H1 (cell line): Measurements from ENCODE around the gene CFH. TPM values are rescaled to one million over a fixed set of nuclear protein-coding genes. Genes with fewer than 3 reads are reported as not detected.

Source experiments
- CTCF ChIA-PET: fragments of 300-600 bp; sonication (Branson Sonifier 250); formaldehyde crosslinking; loops from one replicate; lab custom pipeline; 2021; ENCODE audit not compliant: partially characterized antibody; lab: Charles Lee
- POLR2A ChIA-PET: fragments of 300-600 bp; sonication (Branson Sonifier 250); formaldehyde crosslinking; loops from one replicate; lab custom pipeline; 2021; ENCODE audit warnings: inconsistent platforms; ENCODE audit not compliant: partially characterized antibody; lab: Charles Lee
- DNase-seq, 2 experiments: peaks; one replicate each; pipeline versions ENCODE4 v3.0.0 to v3.0.0-alpha.2; 2010 to 2022; ENCODE audit warnings: low spot score in 2 of 2, low read depth in 1 of 2, mixed read lengths in 1 of 2
- FAIRE-seq: peaks from 2 replicates; lab custom pipeline; 2011; peaks lifted over from hg19 to GRCh38; lab: Jason Lieb, UNC
- H2AFZ ChIP-seq: 2 replicates; pipeline ENCODE4 v1.8.1; 2012; ENCODE audit warnings: low read length, inconsistent platforms
- H2AK5ac ChIP-seq: 2 replicates; pipeline ENCODE4 v1.6.1; 2013; ENCODE audit warnings: low read depth, low read length
- H2BK120ac ChIP-seq: replicated peaks from 2 replicates; pipeline ENCODE3; 2013; ENCODE audit warnings: low read depth, low read length, inconsistent platforms
- H2BK12ac ChIP-seq: 2 replicates; pipeline ENCODE4 v1.6.1; 2013; ENCODE audit warnings: low read depth, low read length
- H2BK15ac ChIP-seq: 2 replicates; pipeline ENCODE4 v1.6.1; 2013; ENCODE audit warnings: low read length
- H2BK20ac ChIP-seq: 2 replicates; pipeline ENCODE4 v1.6.1; 2013; ENCODE audit warnings: low read length
- H2BK5ac ChIP-seq: 2 replicates; pipeline ENCODE4 v1.6.1; 2013; ENCODE audit warnings: low read depth, low read length
- H3K14ac ChIP-seq: 2 replicates; pipeline ENCODE4 v1.6.1; 2013; ENCODE audit warnings: inconsistent platforms; ENCODE audit not compliant: insufficient read length
- H3K18ac ChIP-seq: 2 replicates; pipeline ENCODE4 v1.6.1; 2013; ENCODE audit warnings: low read length; ENCODE audit errors: extremely low read depth
- H3K23ac ChIP-seq: 2 replicates; pipeline ENCODE4 v1.6.1; 2013; ENCODE audit warnings: inconsistent platforms; ENCODE audit not compliant: insufficient read length
- H3K23me2 ChIP-seq: 2 replicates; pipeline ENCODE4 v1.6.1; 2013; ENCODE audit warnings: low read depth, low read length
- H3K27ac ChIP-seq: 2 replicates; pipeline ENCODE4 v1.6.1; 2011; ENCODE audit warnings: low read depth, low read length, inconsistent platforms
- H3K27me3 ChIP-seq, 4 experiments: replicated peaks in 1 of 4; 1 replicate in 1 of 4; 2 replicates in 3 of 4; pipeline versions ENCODE4 v1.6.1 to v1.8.1; 2011 to 2013; ENCODE audit warnings: low read length in 3 of 4, mild to moderate bottlenecking in 3 of 4, inconsistent platforms in 2 of 4, mixed read lengths in 2 of 4, moderate library complexity in 1 of 4; ENCODE audit not compliant: control insufficient read depth in 3 of 4, insufficient read depth in 3 of 4; ENCODE audit errors: extremely low read depth in 1 of 4
- H3K36me3 ChIP-seq, 4 experiments: 2 replicates each; pipeline versions ENCODE4 v1.6.1 to v1.8.1; 2011 to 2013; ENCODE audit warnings: mild to moderate bottlenecking in 4 of 4, low read length in 3 of 4, moderate library complexity in 2 of 4, control low read depth in 1 of 4, inconsistent platforms in 1 of 4; ENCODE audit not compliant: insufficient read depth in 4 of 4, control insufficient read depth in 2 of 4
- H3K4ac ChIP-seq: replicated peaks from 2 replicates; pipeline ENCODE3; 2013; ENCODE audit warnings: low read length, low read depth, mixed read lengths, inconsistent platforms; ENCODE audit not compliant: insufficient read length
- H3K4me1 ChIP-seq, 4 experiments: replicated peaks in 1 of 4; 1 replicate in 1 of 4; 2 replicates in 3 of 4; pipeline versions ENCODE4 v1.6.1 to v1.8.1; 2011 to 2013; ENCODE audit warnings: low read length in 3 of 4, inconsistent platforms in 2 of 4, mixed read lengths in 1 of 4; ENCODE audit not compliant: insufficient read depth in 4 of 4, control insufficient read depth in 3 of 4
- H3K4me2 ChIP-seq, 2 experiments: 2 replicates each; pipeline versions ENCODE4 v1.6.1 to v1.8.1; 2011 to 2013; ENCODE audit warnings: low read depth in 2 of 2, low read length in 2 of 2, control low read depth in 1 of 2, inconsistent platforms in 1 of 2, mild to moderate bottlenecking in 1 of 2; ENCODE audit not compliant: insufficient read depth in 1 of 2
- H3K4me3 ChIP-seq, 4 experiments: fragments of 200-600, 300-600 bp in 1 of 4; sonication (generic), shearing (Covaris generic), sonication (Bioruptor Twin) in 1 of 4; 2 replicates each; pipeline versions ENCODE4 v1.5.1 to v1.8.1; 2011 to 2016; ENCODE audit warnings: low read length in 4 of 4, low read depth in 3 of 4, control low read depth in 2 of 4, inconsistent platforms in 2 of 4, mild to moderate bottlenecking in 2 of 4, mixed read lengths in 1 of 4, moderate library complexity in 1 of 4; ENCODE audit not compliant: insufficient read depth in 2 of 4; ENCODE audit errors: extremely low read depth in 1 of 4
- H3K56ac ChIP-seq: replicated peaks from 2 replicates; pipeline ENCODE3; 2013; ENCODE audit warnings: low read depth, mild to moderate bottlenecking, mixed read lengths, low read length, inconsistent platforms; ENCODE audit not compliant: insufficient read length
- H3K79me1 ChIP-seq: 2 replicates; pipeline ENCODE4 v1.6.1; 2013; ENCODE audit warnings: low read depth, low read length, control low read depth
- H3K79me2 ChIP-seq, 2 experiments: 2 replicates each; pipeline versions ENCODE4 v1.6.1 to v1.8.1; 2012 to 2013; ENCODE audit warnings: low read length in 2 of 2, mild to moderate bottlenecking in 2 of 2, inconsistent platforms in 1 of 2; ENCODE audit not compliant: insufficient read depth in 2 of 2, control insufficient read depth in 1 of 2
- H3K9ac ChIP-seq, 4 experiments: replicated peaks in 1 of 4; 1 replicate in 1 of 4; 2 replicates in 3 of 4; pipeline versions ENCODE4 v1.6.1 to v1.8.1; 2011 to 2013; ENCODE audit warnings: low read depth in 3 of 4, low read length in 3 of 4, control low read depth in 2 of 4, mild to moderate bottlenecking in 2 of 4, moderate library complexity in 2 of 4, inconsistent platforms in 1 of 4; ENCODE audit errors: extremely low read depth in 1 of 4
- H3K9me3 ChIP-seq, 2 experiments: 2 replicates each; pipeline versions ENCODE4 v1.6.1 to v1.8.1; 2012 to 2013; ENCODE audit warnings: mild to moderate bottlenecking in 2 of 2, moderate library complexity in 2 of 2, control low read depth in 1 of 2, inconsistent platforms in 1 of 2, low read depth in 1 of 2, low read length in 1 of 2, mixed read lengths in 1 of 2; ENCODE audit not compliant: insufficient read depth in 2 of 2
- H4K20me1 ChIP-seq, 2 experiments: replicated peaks in 1 of 2; 2 replicates each; pipeline versions ENCODE3 to v1.8.1; 2011 to 2013; ENCODE audit warnings: inconsistent platforms in 2 of 2, low read length in 2 of 2, mild to moderate bottlenecking in 1 of 2; ENCODE audit not compliant: insufficient read depth in 2 of 2, control insufficient read depth in 1 of 2
- H4K5ac ChIP-seq: 2 replicates; pipeline ENCODE4 v1.6.1; 2013; ENCODE audit warnings: low read length, low read depth, mixed read lengths, inconsistent platforms; ENCODE audit not compliant: insufficient read length
- H4K8ac ChIP-seq: 2 replicates; pipeline ENCODE4 v1.8.0; 2013; ENCODE audit warnings: mild to moderate bottlenecking, moderate library complexity, low read length, inconsistent platforms; ENCODE audit not compliant: insufficient read depth; ENCODE audit errors: extremely low read depth
- H4K91ac ChIP-seq: replicated peaks from 2 replicates; pipeline ENCODE3; 2013; ENCODE audit warnings: low read length, mixed read lengths, inconsistent platforms; ENCODE audit not compliant: insufficient read length
- CEBPB ChIP-seq: IDR thresholded peaks from 2 replicates; pipeline ENCODE4 v1.6.1; 2012; ENCODE audit warnings: low read depth, low read length
- CHD2 ChIP-seq: IDR thresholded peaks from 2 replicates; pipeline ENCODE4 v1.6.1; 2012; ENCODE audit warnings: low read length, improper control_type of control experiment
- JUND ChIP-seq: IDR thresholded peaks from 2 replicates; pipeline ENCODE4 v1.6.1; 2011; ENCODE audit warnings: mild to moderate bottlenecking, improper control_type of control experiment, low read length
- POLR2A ChIP-seq, 2 experiments: IDR thresholded peaks; 1 replicate in 1 of 2; 2 replicates in 1 of 2; pipeline ENCODE4 v1.6.1; 2011; ENCODE audit warnings: low read depth in 2 of 2, low read length in 2 of 2, mild to moderate bottlenecking in 2 of 2; ENCODE audit errors: control extremely low read depth in 1 of 2
- RFX5 ChIP-seq: IDR thresholded peaks from 2 replicates; pipeline ENCODE4 v1.6.1; 2011; ENCODE audit warnings: low read depth, low read length, improper control_type of control experiment, borderline replicate concordance
- SRF ChIP-seq: IDR thresholded peaks from 2 replicates; pipeline ENCODE4 v1.6.1; 2011; ENCODE audit warnings: mild to moderate bottlenecking, low read depth, low read length, moderate library complexity
- SUZ12 ChIP-seq: fragments of 200-600 bp; sonication (generic); IDR thresholded peaks from 2 replicates; pipeline ENCODE4 v1.6.1; 2012; ENCODE audit warnings: mild to moderate bottlenecking, inconsistent platforms, low read length, moderate library complexity, mixed read lengths
- TAF7 ChIP-seq: optimal IDR thresholded peaks from 2 replicates; pipeline ENCODE3; 2011; ENCODE audit warnings: low read depth, mild to moderate bottlenecking, inconsistent platforms, low read length, moderate library complexity, borderline replicate concordance
- TBP ChIP-seq: IDR thresholded peaks from 2 replicates; pipeline ENCODE4 v1.6.1; 2011; ENCODE audit warnings: low read depth, low read length, improper control_type of control experiment
- TEAD4 ChIP-seq: IDR thresholded peaks from 2 replicates; pipeline ENCODE4 v1.6.1; 2012; ENCODE audit warnings: low read depth, low read length, inconsistent platforms, mixed read lengths
- WGBS, 2 experiments: shearing (Covaris generic) in 1 of 2; methylation state at CpG; one replicate each; pipeline versions ENCODE4 v1.1.6 to v1.1.7; 2013 to 2015; ENCODE audit warnings: low lambda C conversion rate in 2 of 2, mixed read lengths in 2 of 2, inconsistent platforms in 1 of 2, low coverage in 1 of 2, missing lambda C conversion rate in 1 of 2; ENCODE audit not compliant: insufficient replicate concordance in 2 of 2, insufficient coverage in 1 of 2, insufficient read length in 1 of 2; ENCODE audit errors: extremely low coverage in 1 of 2, missing lambda C conversion rate in 1 of 2; 5-methylcytosine and 5-hydroxymethylcytosine counted together
- polyA plus RNA-seq, 7 experiments: library from polyadenylated mRNA; depleted of rRNA in 3 of 7; stranded (reverse) in 5 of 7; unstranded in 2 of 7; fragments of >200 nt in 5 of 7; fragments of 200-250 nt in 2 of 7; gene quantifications; 1 replicate in 5 of 7; 2 replicates in 1 of 7; 4 replicates in 1 of 7; pipeline versions ENCODE4 v1.2.1 to v1.2.3, GENCODE V29; 2011 to 2013; ENCODE audit warnings: missing spikeins in 2 of 7, mixed read lengths in 2 of 7
- total RNA-seq: library from RNA; stranded (reverse); fragmentation: NEBNext Ultra II Directional; extraction: Animal tissue kit (Norgen Biotek cat#: 25700); gene quantifications from 2 replicates; pipeline ENCODE4 v1.2.1, GENCODE V29; 2021

CFH gene
- total and polyA plus RNA-seq, 2 of the 8 experiments (the other 6 are each of a cell fraction or from before 2014, with no cell fraction given), result not detected

- CTCF ChIA-PET, result no interaction called here
- no peaks in the 10 kb centered on the region for H3K36me3 ChIP-seq
- no peak overlapping the region for H3K4ac ChIP-seq
- H2BK20ac ChIP-seq, result no peak overlapping the region
- H3K4me1 ChIP-seq, result no peaks in the 10 kb centered on the region
- H3K79me2 ChIP-seq, result no peaks in the 10 kb centered on the region
- no peak overlapping the region for H3K18ac ChIP-seq
- TF ChIP-seq POLR2A (IDR thresholded peaks at IDR 0.05; ENCODE audit: control extremely low read depth in 1 of 2, low read depth in 2 of 2, low read length in 2 of 2) (no peak), TEAD4 (no peak), SRF (no peak), CEBPB (no peak), CHD2 (no peak), SUZ12 (no peak), TBP (no peak), RFX5 (no peak), TAF7 (no peak), JUND (no peak)
- no peaks in the 10 kb centered on the region for H4K20me1 ChIP-seq
- H4K8ac ChIP-seq, result no peak overlapping the region
- no peak overlapping the region for H2BK15ac ChIP-seq
- no peak overlapping the region for H2BK120ac ChIP-seq
- H3K4me3 ChIP-seq, result no peak overlapping the region
- no peak overlapping the region for H3K27ac ChIP-seq
- H3K23me2 ChIP-seq, result no peaks in the 10 kb centered on the region
- POLR2A ChIA-PET, result no interaction called here
- DNase-seq, result no peak
- H4K5ac ChIP-seq, result no peak overlapping the region
- FAIRE-seq, result no peak
- H3K9me3 ChIP-seq, result no peaks in the 10 kb centered on the region
- H3K56ac ChIP-seq, result no peak overlapping the region
- H3K79me1 ChIP-seq, result no peaks in the 10 kb centered on the region
- WGBS, 2 experiments, result 92% methylated on average over 1 of the region's 1 CpG; no CpG with 5 or more reads in 1 of the 2 experiments
- no peak overlapping the region for H3K9ac ChIP-seq
- H2AFZ ChIP-seq, result no peak overlapping the region
- no peak overlapping the region for H4K91ac ChIP-seq
- H3K14ac ChIP-seq, result no peak overlapping the region
- H2AK5ac ChIP-seq, result no peak overlapping the region
- no peak overlapping the region for H2BK12ac ChIP-seq
- no peak overlapping the region for H3K4me2 ChIP-seq
- no peak overlapping the region for H2BK5ac ChIP-seq
- H3K23ac ChIP-seq, result no peak overlapping the region
- no peaks in the 10 kb centered on the region for H3K27me3 ChIP-seq
Measured at GRCh38 chr1:196773713-196774112, 121.9 kb downstream of the CFH start.
